GM18861 (cell line): Measurements from ENCODE around the gene CHN2.

Experiments used
- ATAC-seq: cut with Tn5 transposase; IDR thresholded peaks from one replicate; pipeline ENCODE4 v1.9.1; 2021; ENCODE audit not compliant: unreplicated experiment

The CHN2 gene

DNA sequence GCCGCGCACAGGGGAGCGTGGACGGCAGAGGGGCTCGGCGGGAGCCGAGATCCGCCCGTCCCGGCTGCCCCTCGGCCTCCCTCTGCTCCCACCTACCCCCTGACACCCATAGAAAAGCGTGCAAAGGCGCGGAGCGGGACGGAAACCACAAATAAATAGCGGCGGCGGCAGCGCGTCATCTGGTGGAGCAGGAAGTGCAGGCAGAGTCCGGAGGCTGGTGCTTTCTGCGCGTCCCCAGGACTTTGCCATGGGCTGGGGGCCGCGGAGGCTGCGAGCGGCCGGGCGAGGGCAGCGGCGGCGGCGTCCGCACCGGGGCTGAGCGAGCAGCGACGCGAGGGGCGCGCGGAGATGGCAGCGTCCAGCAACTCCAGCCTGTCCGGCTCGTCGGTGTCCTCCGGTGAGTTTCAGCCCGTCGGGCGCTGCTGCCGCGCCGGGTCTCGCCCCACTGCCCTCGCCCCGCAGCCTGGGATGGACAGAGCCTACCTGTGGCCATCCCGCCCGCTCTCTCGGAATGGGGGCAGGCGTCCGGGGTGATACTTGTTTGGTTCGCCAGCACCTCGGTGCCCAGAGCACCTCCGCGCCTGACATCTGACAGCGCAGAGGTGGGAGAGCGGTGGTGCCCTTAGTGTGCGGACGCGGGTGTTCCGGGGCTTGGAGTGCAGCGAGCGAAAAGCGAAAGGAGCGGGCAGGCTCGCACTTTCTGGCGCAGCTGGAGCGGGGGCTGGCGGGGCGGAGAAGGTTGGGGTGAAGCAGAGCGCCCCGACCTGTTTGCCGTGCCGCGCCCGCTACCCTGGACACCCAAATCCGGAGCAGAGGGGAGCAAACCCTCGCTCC is at the start of gene CHN2:
CHN2 (plus strand) TSS at position 182 of the 834 bp plus-strand sequence.
- ATAC-seq = no peak

DNA sequence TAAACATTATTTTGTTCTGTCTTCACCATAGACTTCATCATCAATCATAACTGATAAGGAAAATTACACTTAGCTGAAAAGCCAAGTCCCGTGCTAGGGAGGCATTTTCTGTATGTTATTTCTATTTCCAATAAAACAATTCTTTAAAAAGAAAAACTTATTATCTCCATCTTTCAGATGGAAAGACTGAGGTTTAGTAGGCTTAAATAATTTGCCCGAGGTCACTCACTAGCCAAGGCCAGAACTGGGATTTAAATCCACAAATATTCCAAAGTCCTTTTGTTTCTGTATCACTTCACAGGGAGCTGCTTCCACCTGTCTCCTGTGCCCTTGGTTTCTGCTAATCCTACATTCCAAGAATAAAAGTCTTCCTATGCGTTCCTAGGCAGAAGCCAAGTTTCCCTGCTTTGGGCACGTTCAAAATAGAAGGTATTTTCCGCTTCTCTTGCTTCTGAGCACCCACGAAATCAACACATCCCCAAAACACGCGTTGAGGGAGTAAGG is 49.0 kb upstream of the CHN2 start:
- no peak for ATAC-seq

DNA sequence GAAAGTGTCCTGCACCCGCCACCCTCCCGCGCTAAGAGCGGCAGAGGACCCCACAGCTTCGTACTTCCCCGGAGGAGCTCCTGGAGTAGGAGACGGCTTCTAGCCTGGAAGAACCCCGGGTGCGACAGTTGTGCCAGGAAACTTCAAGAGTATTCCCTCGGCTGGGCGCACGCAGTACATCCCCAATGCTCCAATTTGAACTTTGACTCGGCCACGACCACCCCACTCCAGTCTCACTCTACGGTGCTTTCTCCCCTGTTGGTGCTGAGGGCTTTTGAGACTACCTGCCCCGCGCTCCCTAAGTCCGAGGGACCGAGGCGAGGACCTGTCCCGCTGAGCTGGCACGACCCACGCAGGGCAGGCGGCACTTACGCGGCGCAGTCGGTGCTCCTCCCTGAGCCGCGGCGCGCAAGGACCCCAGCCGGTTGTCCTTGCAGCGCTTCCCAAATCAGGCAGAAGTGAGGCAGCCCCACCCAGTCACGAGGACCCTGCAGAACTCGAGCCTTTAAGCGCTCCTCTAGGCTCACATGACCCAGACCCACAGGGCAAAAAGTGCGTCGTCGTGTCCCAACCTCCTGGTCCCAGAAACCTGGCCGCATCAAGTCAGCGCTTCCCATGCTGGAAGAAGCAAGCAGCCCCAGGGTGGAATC is 48.4 kb upstream of the CHN2 start, which contains the start of gene CPVL:
CPVL (minus strand) TSS at position 481 of the 650 bp plus-strand sequence. CDS start 25,476 bp downstream, outside the sequence.
- no peak for ATAC-seq

DNA sequence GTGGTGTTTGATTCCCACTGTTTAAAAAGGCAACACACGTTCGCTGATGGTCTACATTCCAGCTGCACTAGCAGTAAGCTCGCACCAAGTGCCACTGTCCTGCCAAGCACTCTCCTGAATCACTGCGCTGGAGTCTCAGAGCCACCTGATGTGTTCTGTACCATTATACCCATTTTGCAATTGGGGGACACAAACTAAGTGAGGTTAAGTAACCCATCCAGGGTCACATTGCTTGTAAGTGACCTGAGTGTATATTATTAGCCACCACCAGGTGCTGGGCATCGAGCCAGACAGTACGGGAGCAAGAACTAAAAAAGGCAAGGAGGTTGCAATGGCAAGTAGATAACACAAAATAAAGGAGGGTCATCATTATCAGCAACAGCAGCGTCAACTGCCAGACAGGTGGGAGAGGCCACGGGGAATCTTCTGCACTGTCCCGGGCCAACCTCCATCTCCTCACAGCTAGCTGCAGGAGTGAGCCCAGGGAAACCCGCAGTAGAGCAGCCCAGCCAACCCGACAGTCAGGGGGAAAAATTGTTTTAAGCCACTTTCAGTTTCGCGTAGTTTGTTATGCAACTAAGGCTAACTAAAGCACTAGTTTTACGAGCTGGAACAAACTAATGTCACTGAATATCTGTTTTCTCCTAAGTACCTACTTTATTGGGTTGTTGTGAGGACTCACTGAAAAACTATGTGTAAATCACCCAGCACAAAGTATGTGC is 47.5 kb upstream of the CHN2 start:
- ATAC-seq = no peak

DNA sequence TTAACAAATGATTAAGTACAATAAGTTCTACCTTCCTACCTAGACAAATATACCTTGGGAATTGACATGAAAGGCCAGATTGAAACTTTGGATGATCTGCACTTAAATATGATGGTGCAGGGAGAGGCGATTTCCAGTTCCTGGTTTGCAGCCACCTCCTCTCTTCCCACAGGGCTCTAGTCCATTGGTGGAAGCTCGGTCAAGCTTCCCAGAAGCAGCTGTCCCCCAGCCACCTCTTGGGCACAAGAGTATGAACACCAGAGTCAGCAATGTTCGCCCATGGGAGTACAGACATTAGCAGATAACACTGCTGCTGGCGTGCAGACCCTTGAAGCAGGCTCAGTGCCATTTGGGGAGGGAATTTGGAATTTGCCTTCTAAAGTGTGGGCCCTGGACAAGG is 46.8 kb upstream of the CHN2 start:
- ATAC-seq = no peak

DNA sequence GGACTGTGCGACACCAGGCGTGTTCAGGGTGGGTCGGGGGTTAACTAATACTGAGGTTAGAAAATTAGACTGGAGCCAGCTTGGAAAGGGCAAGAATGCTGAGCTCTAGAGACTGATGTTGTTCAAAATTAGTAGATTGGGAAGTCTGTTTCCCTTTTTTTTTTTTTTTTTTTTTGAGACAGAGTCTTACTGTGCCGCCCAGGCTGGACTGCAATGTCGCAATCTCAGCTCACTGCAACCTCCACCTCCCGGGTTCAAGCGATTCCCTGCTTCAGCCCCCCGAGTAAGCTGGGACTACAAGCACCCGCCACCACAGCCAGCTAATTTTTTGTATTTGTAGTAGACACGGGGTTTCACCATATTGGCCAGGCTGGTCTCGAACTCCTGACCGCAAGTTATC is 45.5 kb upstream of the CHN2 start:
- no peak for ATAC-seq

DNA sequence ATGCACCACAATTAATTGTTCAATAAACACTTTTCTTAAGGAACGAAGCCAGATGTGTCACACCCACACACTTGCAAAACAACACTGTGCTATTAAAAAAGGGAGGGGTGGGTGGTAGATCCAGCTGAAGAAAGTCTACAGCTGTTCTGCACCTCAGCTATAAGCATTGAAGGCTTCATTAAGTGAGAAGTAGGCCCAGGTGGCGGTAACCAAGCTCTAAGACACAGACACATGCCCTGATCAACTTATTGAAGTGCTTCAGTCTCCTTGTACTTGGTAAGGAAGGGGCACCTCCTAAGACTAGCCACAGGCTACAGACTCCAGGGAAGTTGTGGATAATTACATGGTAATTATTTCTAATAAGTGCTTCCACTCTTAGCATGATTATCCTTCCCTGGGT is 43.7 kb upstream of the CHN2 start:
- ATAC-seq = no peak

DNA sequence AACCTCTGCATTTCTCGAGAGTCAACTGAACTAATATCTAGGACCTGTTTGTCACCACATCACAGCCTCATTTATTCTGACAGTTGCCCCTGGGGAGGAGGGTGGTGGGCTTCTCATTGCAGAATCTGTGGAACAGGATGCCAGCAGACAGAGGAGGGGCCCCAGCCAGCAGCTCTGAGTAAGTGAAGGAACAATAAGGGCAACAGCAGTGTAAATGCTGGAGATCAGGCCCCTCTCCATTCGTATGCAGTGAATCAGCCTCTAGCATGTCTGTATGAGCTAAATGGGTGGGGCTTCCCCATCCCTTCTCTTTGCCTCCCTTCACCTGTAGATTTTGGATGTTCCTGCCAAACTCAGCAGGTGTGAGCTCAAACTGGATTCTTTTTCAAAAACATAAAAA is 40.5 kb upstream of the CHN2 start:
- ATAC-seq = no peak

DNA sequence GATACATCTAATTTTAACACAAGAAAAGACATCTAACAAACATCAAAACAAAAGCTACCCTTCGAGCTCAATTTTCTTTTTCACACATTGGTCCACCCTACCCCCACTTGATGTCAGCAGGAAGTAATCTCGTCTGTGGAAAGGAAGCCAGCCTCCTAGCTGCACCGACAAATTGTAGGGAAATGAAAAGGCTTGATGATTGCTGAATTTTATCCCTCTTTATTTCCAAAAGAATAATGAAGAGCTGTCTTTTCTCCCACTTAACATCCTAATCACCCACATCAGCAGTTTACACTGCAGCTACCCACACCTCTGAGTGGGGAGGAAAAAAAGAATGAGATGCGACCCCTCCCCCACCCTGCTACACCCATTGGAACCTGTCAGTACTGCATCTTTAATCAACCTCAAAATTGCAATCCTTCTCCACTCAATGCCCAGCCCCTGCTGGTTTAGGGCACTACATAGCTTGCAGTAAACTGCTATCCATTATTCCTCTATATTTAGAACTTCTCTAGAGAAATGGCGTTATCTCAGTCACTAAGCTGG is 37.6 kb upstream of the CHN2 start:
- no peak for ATAC-seq

DNA sequence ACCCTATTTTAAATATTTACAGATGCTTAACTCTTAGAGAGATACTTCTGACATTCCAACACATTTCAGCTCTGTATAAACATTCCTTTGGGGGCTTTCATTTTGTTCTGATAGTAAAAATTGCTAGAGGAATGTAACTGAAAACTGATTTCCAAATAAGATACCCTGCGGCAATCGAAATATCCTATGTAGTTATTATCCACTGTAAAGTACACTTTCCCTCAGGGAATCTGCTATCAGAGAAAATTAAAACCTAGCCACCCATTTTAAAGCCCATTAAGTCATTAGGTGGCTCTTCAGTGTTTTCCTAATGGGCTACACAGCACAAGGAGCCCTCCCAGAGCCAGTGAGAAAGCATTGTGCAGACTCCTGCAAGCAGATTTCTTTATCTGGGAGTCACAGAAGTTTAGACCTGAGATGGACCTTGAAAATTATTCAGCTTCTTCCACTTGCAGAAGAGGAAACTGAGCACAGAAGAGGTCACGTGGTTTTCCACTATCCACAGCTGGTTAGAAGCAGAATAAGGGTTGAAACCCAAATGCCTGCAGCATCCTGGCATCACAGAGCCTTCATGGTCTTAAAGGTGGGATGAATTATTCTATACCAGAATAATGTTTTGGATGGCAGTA is 35.7 kb upstream of the CHN2 start:
- ATAC-seq = no peak

DNA sequence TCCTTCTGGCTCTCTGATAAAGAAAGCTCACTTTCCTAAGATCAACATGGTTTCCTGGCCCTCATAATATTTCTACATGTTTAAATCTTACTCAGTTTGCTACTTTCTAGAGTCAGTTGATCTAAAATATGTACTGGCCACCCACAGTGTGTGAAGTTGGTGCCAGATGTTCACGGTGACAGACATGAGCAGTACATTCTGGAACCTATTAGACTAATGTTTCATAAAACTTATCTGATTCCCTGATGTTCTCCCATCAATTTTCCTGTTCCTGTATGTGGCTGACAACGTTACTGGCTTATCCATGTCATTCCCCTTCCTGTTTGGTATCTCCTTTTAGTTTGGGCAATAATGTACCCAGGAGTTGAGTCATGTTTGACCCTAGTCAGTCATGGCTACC is 34.5 kb upstream of the CHN2 start:
- ATAC-seq = no peak

DNA sequence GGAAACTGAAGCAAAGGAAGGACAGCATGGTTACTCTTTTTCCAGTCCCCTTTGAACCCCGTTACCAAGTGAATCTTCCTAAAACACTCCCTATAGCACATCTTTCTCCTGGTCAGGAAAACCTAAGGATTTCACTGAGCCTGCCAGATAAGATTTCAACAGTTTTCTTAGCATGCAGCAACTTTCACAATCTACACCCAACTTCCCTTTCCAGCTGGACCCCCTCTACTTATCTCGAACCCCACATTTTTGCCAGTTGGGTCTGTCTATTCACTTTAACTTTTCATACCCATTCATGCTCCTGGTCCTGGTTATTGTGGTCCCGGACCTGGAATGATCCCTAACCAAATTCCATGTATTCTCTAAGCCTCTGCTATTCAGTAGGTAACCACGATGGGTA is 33.3 kb upstream of the CHN2 start:
- ATAC-seq = no peak

DNA sequence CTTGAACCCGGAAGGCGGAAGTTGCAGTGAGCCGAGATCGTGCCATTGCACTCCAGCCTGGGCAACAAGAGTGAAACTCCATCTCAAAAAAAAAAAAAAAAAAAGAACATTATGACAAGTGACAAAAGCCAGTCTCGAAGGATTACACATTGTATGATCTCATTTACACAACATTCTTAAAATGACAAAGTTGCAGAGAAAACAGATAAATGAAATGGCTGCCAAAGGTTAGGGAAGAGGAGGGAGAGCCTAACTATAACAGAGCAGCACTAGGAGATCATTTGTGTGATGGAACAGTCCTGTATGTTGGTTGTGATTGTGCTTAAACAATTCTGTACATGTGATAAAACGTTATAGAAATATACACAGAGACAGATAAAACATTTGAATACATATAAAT is 32.0 kb upstream of the CHN2 start:
- no peak for ATAC-seq

DNA sequence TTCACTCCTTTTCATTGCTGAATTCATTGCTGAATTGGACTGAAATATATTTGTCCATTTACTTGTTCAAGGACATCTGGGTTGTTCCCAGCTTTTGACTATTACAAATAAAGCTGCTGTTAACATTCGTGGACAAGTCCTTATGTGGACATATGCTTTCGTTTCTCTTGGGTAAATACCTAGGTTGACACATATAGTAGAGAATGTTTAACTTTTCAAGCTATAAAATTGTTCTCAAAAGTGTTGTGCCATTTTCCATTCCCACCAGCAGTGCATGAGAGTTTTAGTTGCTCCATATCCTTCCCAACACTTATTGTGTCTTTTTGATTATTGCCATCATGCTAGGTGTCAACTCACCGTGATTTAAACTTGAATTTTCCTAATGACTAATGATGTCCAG is 30.7 kb upstream of the CHN2 start:
- ATAC-seq = no peak

DNA sequence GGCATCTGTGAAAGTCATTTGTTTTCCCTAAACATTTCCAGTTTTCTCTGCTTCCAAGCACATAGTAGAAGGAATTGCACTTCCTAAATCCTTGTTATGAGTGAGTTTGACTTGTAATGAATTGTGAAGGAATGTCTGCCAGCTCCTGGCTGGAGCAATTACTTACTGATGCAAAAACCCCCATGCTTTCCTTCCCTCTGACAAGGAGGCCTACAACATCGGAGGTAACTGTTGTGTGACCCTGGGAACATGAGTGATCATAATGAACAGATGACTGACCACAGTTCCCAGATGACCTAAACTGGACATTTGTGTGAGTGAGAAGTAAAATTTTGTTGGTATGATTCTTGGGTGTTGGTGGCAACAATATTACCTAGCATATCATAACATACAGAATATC is 26.9 kb upstream of the CHN2 start:
- no peak for ATAC-seq

DNA sequence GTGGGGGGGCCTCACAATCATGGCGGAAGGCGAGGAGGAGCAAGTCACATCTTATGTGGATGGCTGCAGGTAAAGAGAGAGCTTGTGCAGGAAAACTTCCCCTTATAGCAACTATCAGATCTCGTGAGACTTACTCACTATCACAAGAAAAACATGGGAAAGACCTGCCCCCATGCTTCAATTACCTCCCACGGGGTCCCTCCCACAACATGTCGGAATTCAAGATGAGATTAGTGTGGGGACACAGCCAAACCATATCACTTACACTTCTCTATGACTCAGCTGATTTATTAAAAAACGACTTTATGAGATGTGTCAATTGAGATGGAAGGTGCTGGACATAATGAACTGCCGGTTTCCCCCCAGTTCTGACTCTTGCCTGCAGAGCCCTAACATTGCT is 23.8 kb upstream of the CHN2 start:
- no peak for ATAC-seq

DNA sequence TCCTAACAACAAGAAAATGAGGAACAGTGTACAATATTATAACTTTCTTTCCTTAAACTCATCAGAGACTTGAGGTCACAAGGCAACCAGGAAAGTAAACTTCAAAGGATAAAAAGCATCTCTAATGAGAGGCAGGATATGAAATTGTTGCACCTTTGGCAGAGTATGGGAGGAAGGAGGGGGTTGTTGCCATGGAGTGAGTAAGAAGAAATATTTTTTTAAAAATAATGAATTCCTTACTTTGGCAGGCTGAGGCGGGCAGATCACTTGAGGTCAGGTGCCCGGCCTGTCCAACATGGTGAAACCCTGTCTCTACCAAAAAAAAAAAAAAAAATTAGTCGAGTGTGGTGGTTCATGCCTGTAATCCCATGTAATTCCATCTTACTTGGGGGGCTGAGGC is 21.1 kb upstream of the CHN2 start:
- ATAC-seq = no peak

DNA sequence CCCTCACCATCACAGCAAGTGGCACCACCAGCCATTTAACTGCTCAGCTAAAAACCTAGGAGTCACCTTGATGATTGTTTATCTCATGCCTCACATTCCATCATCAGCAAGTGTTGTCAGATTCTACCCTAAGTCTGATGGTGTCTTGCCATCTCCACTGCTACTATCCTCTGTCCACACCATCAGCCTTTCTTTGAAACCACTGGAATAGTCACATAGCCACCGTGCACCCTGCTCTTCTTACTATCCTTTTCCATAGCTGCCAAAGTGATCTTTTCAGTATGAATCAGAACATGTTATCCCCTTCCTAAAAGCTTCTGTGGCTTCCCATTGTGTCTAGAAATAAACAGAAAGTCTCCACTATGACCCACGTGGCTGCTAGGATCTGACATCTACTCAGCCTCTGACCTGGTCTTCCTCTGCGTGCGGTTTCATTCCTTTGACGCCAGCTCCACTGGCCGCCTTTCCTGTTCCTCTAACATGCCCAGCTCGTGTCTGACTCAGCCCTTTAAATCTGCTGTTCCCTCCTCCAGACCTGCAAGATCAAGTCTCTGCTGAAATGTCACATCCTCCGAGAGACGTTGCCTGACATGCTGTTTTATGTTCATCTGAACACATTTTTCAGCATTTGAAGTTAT is 16.5 kb upstream of the CHN2 start:
- no peak for ATAC-seq

DNA sequence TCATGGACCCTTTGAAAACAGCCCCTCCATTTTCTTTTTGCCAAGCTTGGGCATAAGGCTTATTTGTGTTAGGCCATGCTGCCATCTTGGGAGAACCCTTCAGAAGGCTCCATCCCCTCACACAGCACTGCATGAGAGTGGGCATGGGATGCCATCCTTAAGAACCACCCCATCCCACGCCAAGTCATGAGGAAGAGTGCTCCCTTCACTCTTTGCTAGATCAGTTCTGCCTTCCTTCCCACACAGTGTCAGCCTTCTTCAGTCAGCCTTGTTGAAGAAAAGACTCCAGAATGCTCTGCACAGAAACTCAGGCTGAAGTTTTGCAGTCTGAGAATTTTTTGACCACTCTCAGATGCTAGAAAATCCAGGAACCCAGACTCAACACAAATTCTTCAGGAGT is 15.5 kb upstream of the CHN2 start:
- no peak for ATAC-seq

DNA sequence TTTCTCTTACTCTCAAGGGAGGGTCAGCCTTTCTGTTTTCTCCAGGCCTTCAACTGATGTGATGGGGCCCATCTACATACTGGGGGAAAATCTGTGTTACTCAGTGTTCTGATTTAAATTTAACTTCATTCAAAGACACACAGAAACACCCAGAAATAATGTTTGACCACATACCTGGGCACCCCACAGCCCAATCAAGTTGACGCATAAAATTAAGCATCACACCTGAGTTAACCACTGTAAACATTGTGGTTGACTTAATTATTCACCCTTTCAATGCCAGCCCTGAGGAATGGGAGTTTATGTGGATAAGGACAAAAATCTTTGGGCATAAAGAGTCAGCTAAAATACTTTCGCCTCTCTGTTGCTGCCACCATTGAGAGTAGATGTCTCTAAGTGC is 10.0 kb upstream of the CHN2 start:
- no peak for ATAC-seq

DNA sequence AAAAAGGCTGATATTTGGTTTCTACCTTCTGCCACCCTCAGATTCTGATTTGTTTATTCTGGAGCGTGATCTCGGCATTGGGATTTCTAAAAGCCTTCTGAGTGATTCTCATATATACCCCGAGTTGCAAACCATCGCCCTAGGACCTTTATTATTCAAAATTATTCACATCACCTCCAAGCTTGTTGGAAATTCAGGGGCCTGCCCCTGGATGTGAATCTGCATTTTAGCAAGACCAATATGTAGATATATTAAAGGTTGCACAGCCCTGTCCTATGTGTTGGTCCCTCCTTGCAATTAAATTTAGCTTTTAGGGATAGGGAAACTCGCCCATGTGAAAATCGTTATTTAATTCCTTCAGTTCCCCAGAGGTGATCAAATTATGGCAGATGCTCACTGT is 9.0 kb upstream of the CHN2 start:
- no peak for ATAC-seq
